GM10248 (cell line): ENCODE data around the gene DNAJB11.

ENCODE experiments used
- CTCF ChIA-PET: fragments of 300-600 bp; sonication (Branson Sonifier 250); formaldehyde crosslinking; extraction: SDS; loops from one replicate; lab custom pipeline; 2021; ENCODE audit warnings: antibody characterized with exemption; lab: Yijun Ruan, JAX
- POLR2A ChIA-PET: fragments of 350-650 bp; sonication (Branson Sonifier 250); formaldehyde crosslinking; extraction: SDS; loops from one replicate; lab custom pipeline; 2020; ENCODE audit warnings: antibody characterized with exemption; lab: Yijun Ruan, JAX
- DNase-seq: peaks from one replicate; pipeline ENCODE4 v3.0.0; 2012; ENCODE audit errors: extremely low spot score
- TF ChIP-seq, protein P1 (sequence below): IDR thresholded peaks from 2 replicates; pipeline ENCODE4 v1.5.1; 2012; ENCODE audit warnings: mild to moderate bottlenecking, low read depth; ENCODE audit errors: extremely low read depth, missing control alignments, control extremely low read depth

DNAJB11 gene

DNA sequence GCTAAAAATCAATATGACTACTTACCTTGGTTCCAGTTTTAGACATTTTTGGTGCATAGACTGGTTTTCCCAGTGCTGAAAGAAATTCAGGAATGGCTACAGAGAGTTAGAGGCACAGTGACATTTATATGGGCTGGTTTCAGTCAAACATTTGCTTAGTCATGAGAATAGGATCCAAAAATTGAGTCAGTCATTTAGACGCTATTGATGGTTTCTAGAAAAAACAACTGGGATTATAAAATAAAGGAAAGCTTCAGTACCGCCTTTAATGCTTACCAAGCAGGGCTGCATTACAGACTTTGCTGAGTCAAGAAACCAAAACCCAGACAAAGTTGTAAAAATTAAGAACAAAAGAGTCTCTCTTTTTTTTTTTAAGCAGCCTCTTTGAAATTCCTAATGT is 26.2 kb upstream of the DNAJB11 start, which contains the start of gene CRYGS:
CRYGS (minus strand) TSS at position 100 of the 400 bp plus-strand sequence; CDS start at position 46, 54 bp downstream.
- ChIA-PET POLR2A (interaction anchor here (0.6 kb wide), 1 partner anchor 181 kb away, joined by 3 read pairs; no protein-coding TSS in a partner anchor), CTCF (interaction anchor here (0.7 to 14.2 kb wide), 5 partner anchors 19 to 601 kb away, joined by 3 to 356 read pairs (median 3); no protein-coding TSS in a partner anchor)
- DNase-seq, result no peak
- TF ChIP-seq, protein P1, sequence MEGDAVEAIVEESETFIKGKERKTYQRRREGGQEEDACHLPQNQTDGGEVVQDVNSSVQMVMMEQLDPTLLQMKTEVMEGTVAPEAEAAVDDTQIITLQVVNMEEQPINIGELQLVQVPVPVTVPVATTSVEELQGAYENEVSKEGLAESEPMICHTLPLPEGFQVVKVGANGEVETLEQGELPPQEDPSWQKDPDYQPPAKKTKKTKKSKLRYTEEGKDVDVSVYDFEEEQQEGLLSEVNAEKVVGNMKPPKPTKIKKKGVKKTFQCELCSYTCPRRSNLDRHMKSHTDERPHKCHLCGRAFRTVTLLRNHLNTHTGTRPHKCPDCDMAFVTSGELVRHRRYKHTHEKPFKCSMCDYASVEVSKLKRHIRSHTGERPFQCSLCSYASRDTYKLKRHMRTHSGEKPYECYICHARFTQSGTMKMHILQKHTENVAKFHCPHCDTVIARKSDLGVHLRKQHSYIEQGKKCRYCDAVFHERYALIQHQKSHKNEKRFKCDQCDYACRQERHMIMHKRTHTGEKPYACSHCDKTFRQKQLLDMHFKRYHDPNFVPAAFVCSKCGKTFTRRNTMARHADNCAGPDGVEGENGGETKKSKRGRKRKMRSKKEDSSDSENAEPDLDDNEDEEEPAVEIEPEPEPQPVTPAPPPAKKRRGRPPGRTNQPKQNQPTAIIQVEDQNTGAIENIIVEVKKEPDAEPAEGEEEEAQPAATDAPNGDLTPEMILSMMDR, result no peak

DNA sequence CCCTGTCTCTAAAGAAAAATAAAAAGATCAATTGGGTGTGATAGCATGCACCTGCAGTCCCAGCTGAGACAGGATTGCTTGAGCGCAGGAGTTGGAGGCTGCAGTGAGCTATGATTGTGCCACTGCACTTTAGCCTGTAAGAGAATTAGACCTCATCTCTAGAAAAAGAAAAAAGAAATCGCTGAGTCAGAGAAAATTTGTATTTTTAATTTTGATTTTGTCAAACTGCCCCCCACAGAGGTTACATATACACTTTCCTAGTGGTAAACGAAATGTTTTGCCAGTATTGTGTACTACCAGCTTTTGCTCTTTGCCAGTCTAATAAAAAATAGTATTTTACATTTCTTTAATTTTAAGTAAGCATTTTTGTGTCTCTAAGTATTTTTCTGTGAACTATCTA is 21.0 kb upstream of the DNAJB11 start:
- DNase-seq, result no peak
- POLR2A ChIA-PET, result interaction anchor here (0.6 kb wide), 1 partner anchor 9 kb away, joined by 3 read pairs; no protein-coding TSS in a partner anchor
- TF ChIP-seq, protein P1, result no peak
- CTCF ChIA-PET, result interaction anchor here (0.9 to 6.2 kb wide), 5 partner anchors 8 to 20 kb away, joined by 3 to 46 read pairs (median 5); no protein-coding TSS in a partner anchor

DNA sequence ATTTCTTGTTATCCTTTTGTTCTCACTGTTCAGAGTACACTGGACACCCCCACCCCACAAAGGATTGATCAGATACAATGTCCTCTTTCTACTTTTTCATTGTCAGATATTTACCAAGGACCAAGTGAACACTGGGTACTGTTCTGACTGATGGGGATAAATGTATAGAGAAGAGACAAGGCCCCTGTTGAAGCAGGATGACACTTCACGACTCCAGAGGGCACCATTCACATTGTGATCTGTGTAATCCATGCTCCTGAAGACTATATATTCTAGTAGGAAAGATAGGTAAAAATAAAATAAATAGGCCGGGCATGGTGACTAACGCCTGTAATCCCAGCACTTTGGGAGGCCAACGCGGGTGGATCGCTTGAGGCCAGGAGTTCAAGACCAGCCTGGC is 19.1 kb upstream of the DNAJB11 start:
- ChIA-PET POLR2A (no interaction called here), CTCF (interaction anchor here (1.0 to 6.2 kb wide), 4 partner anchors 11 to 66 kb away, joined by 4 to 46 read pairs (median 4); no protein-coding TSS in a partner anchor)
- TF ChIP-seq, protein P1, result no peak
- DNase-seq, result no peak

DNA sequence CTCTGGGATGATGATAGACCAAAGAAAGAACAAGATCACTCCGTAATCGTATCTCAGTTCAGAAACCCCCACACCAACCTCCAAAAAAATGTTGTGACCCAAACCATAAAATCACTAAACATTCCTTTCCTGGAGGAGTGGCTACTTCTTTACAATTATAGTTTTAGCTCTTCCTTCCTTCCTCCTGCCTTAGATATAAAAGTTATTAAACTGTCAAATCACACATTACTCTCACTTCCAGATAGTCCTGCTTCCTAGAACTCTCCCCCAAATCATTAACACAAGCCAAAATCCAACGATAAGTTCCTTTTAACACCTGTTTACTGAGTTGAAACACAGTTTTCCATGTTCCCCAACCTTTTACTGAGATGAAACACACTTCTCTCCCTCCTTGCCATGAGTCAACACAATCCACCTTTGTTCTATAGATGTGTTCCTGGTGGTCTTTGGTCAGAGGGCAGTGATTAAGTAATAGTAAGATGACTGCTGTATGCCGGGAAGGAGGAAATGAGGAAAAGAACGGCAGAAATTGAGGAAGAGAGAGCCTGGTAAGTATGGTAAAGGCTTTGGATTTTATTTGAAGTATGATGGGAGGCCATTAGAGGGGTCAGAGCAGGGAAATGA is 18.0 kb upstream of the DNAJB11 start:
- no peak for DNase-seq
- ChIA-PET CTCF (interaction anchor here (1.0 to 6.2 kb wide), 4 partner anchors 11 to 64 kb away, joined by 4 to 46 read pairs (median 4); no protein-coding TSS in a partner anchor), POLR2A (no interaction called here)
- TF ChIP-seq, protein P1, result no peak

DNA sequence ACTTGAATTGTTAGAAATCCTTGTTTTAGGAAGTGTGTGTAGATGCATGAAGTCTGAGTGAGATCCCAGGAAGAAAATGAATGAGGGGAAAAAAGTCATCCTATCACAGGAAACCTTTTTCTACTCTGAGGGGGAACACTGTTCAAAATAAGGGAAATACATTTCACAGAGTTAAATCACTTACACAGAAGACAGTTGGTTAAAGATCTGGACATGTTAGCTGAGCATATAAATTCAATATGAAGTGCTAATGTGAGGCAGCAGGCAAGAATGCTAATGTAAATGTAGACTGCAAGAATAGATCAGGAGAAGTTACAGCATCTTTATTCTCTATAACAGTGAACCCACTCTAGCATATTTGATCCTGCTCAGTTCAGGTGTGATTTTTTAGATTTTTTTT is 5.9 kb upstream of the DNAJB11 start:
- TF ChIP-seq, protein P1, result no peak
- POLR2A ChIA-PET, result no interaction called here
- no peak for DNase-seq
- CTCF ChIA-PET, result interaction anchor here (1.6 to 7.6 kb wide), 7 partner anchors 12 to 621 kb away, joined by 3 to 24 read pairs (median 5); no protein-coding TSS in a partner anchor

DNA sequence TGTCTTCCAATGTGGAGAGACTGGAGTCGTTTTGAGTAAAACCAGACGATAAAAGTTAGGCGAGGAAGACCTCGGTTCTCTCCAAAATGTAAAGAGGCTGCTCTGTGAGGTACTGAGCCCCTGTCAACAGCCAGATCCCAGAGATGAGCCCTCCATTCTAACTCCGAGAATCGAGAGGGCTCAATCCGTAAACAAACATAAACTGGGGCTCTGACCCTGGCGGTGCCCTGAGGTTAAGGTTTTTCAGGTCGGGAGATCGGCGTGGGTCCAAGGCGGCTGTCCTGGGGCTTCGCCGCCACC is 3.8 kb upstream of the DNAJB11 start:
- ChIA-PET CTCF (interaction anchor here (1.1 to 7.9 kb wide), 6 partner anchors 9 to 623 kb away, joined by 3 to 38 read pairs (median 6); no protein-coding TSS in a partner anchor), POLR2A (no interaction called here)
- TF ChIP-seq, protein P1, result no peak
- DNase-seq, result no peak
